ENCODE data around the gene IFNGR2. TPM values are rescaled to one million over a fixed set of nuclear protein-coding genes. Genes with fewer than 3 reads are reported as not detected.

Gene IFNGR2
- total RNA-seq, 1 experiment from 2014 or later, result 47.9 TPM

GRCh38 chr21:33434770-33435360 lies 31.7 kb downstream of the IFNGR2 start:
- no peak overlapping the region for H3K4me3 ChIP-seq (ENCODE audit: low read depth in 2 of 2, low read length in 2 of 2)
- no peaks in the 10 kb centered on the region for H3K4me1 ChIP-seq (ENCODE audit: control insufficient read depth, insufficient read depth, low read length)
- POLR2A ChIA-PET, result no interaction called here
- BruUV-seq (replicated peaks), result no TSS peak
- DNase-seq (ENCODE audit: low read depth, low spot score) (no peak), ATAC-seq (peak; percentile 81)
- peaks cover 3% of the 10 kb centered on the region; the same call in 1 of the 2 replicates for H3K36me3 ChIP-seq (ENCODE audit: control insufficient read depth, insufficient read depth, low read length)
- in situ Hi-C loops (cut with HindIII; ENCODE audit: low pct_unique_long_range_greater_than_20kb, low sequenced_read_pairs), result no loop called here
- CTCF ChIA-PET, result interaction anchor here (0.5 kb wide), 1 partner anchor 217 kb away, joined by 6 read pairs; no protein-coding TSS in a partner anchor
- no peak for TF ChIP-seq CTCF (IDR thresholded peaks at IDR 0.05)
- TF ChIP-seq SIN3A (IDR thresholded peaks at IDR 0.05; ENCODE audit: borderline replicate concordance, insufficient read depth, low read depth, low read length), result no peak
- no peak for TF ChIP-seq REST (IDR thresholded peaks at IDR 0.05; ENCODE audit: insufficient read depth in 1 of 2, low read depth in 2 of 2, low read length in 1 of 2)
- no peak for TF ChIP-seq TCF7L2 (IDR thresholded peaks at IDR 0.05; ENCODE audit: low read depth, low read length)
- TF ChIP-seq POLR2AphosphoS5 (IDR thresholded peaks at IDR 0.05; ENCODE audit: low read depth, low read length), result no peak
- no peak overlapping the region for H3K27ac ChIP-seq (ENCODE audit: low read length)
- no peaks in the 10 kb centered on the region for H3K9me3 ChIP-seq (ENCODE audit: control insufficient read depth, insufficient read depth, low read depth, low read length)
- no peaks in the 10 kb centered on the region for H3K27me3 ChIP-seq (ENCODE audit: control insufficient read depth, insufficient read depth, low read length)
- intact Hi-C loops (cut with micrococcal nuclease; ENCODE audit: unreplicated experiment), result no loop called here

GRCh38 chr21:33437140-33437539 lies 33.9 kb downstream of the IFNGR2 start:
- DNase-seq (ENCODE audit: low read depth, low spot score) (no peak), ATAC-seq (no peak)
- Histone ChIP-seq H3K4me1 (ENCODE audit: control insufficient read depth, insufficient read depth, low read length) (no peaks in the 10 kb centered on the region), H3K27ac (ENCODE audit: low read length) (no peak overlapping the region), H3K9me3 (ENCODE audit: control insufficient read depth, insufficient read depth, low read depth, low read length) (no peaks in the 10 kb centered on the region), H3K27me3 (ENCODE audit: control insufficient read depth, insufficient read depth, low read length) (no peaks in the 10 kb centered on the region), H3K4me3 (ENCODE audit: low read depth in 2 of 2, low read length in 2 of 2) (no peak overlapping the region), H3K36me3 (ENCODE audit: control insufficient read depth, insufficient read depth, low read length) (peaks cover 3% of the 10 kb centered on the region; the same call in 1 of the 2 replicates)
- POLR2A ChIA-PET, result no interaction called here
- CTCF ChIA-PET, result interaction anchor here (0.6 kb wide), 1 partner anchor 83 kb away, joined by 3 read pairs; no protein-coding TSS in a partner anchor
- TF ChIP-seq REST (IDR thresholded peaks at IDR 0.05; ENCODE audit: insufficient read depth in 1 of 2, low read depth in 2 of 2, low read length in 1 of 2), result no peak
- TF ChIP-seq CTCF (IDR thresholded peaks at IDR 0.05), result no peak
- no peak for TF ChIP-seq TCF7L2 (IDR thresholded peaks at IDR 0.05; ENCODE audit: low read depth, low read length)
- TF ChIP-seq POLR2AphosphoS5 (IDR thresholded peaks at IDR 0.05; ENCODE audit: low read depth, low read length), result no peak
- TF ChIP-seq SIN3A (IDR thresholded peaks at IDR 0.05; ENCODE audit: borderline replicate concordance, insufficient read depth, low read depth, low read length), result no peak
- no TSS peak for BruUV-seq (replicated peaks)
- in situ Hi-C loops (cut with HindIII; ENCODE audit: low pct_unique_long_range_greater_than_20kb, low sequenced_read_pairs), result no loop called here
- intact Hi-C loops (cut with micrococcal nuclease; ENCODE audit: unreplicated experiment), result no loop called here
